Measurements from ENCODE around the gene SPNS2.

The SPNS2 gene

DNA sequence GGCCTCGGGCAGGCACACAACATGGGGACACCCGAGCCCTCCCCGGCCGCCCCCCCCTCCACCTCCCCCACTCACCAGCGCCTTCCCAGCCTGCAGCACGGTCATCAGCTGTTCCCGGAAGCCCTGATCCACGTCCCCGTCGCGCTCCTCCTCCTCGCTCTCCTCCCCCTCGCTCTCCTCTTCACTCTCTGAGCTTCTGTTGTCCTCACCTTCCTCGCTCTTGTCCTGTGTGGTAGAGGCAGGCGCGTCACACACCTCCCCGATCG, 46.2 kb downstream of the SPNS2 start:
- no peak overlapping the region for H3K9ac ChIP-seq (ENCODE audit: insufficient read length, low read depth)
- peaks cover 93% of the 10 kb centered on the region for H3K36me3 ChIP-seq (ENCODE audit: insufficient read depth, insufficient read length, low read length)
- DNase-seq (ENCODE audit: low read depth, low spot score): no peak
- H3K27me3 ChIP-seq (ENCODE audit: insufficient read depth, insufficient read length): no peaks in the 10 kb centered on the region
- no peak overlapping the region for H3K4me3 ChIP-seq (ENCODE audit: insufficient read length, low read depth)
- no peaks in the 10 kb centered on the region for H3K9me3 ChIP-seq (ENCODE audit: insufficient read depth, low read length)
- TF ChIP-seq YY1 (IDR thresholded peaks at IDR 0.05; ENCODE audit: insufficient read depth, insufficient read length): no peak
- no peak for TF ChIP-seq SUZ12 (IDR thresholded peaks at IDR 0.05; ENCODE audit: extremely low read depth, insufficient read depth, insufficient read length)
- TF ChIP-seq ZNF274 (IDR thresholded peaks at IDR 0.05; ENCODE audit: low read depth, low read length): no peak
- H3K4me1 ChIP-seq (ENCODE audit: insufficient read depth, insufficient read length): peaks cover 9% of the 10 kb centered on the region

DNA sequence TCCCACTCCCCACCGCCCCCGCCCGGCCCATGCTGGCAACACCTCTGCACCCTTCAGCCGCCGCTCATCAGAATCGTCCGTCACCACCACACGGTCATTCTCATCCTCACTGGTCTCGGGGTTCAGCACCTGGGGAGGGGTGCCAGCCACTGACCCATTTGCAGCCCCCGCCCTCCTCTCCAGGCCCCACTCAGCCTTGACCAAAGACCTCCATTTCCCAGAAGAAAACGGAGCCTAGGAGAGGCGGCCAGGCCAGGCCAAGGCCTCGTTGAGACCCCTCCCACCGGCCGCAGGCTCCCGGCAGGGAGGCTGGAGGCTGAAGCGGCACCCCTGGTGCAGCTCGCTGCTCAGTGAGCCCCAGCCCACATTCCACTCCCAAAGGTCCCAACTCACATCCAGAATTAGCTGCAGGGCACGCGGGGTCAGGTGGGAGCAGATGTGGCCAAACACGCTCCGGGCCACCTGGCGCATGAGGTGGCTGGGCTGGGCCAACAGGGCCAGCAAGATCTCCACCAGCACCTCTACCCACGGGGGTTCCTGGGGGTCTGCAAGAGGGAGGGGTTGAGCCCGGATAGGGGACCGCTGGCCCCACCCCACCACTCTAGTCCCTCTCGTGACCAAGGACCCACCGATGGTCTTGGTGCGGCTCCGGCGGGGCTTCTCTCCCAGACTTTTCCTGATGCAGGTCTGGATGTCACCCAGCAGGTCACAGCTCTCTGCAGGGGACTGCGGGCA, 46.7 kb downstream of the SPNS2 start:
- Histone ChIP-seq H3K4me3 (ENCODE audit: insufficient read length, low read depth) (no peak overlapping the region), H3K9ac (ENCODE audit: insufficient read length, low read depth) (no peak overlapping the region), H3K9me3 (ENCODE audit: insufficient read depth, low read length) (no peaks in the 10 kb centered on the region), H3K4me1 (ENCODE audit: insufficient read depth, insufficient read length) (peaks cover 10% of the 10 kb centered on the region), H3K27me3 (ENCODE audit: insufficient read depth, insufficient read length) (no peaks in the 10 kb centered on the region), H3K36me3 (ENCODE audit: insufficient read depth, insufficient read length, low read length) (peaks cover 93% of the 10 kb centered on the region)
- TF ChIP-seq ZNF274 (IDR thresholded peaks at IDR 0.05; ENCODE audit: low read depth, low read length): no peak
- TF ChIP-seq YY1 (IDR thresholded peaks at IDR 0.05; ENCODE audit: insufficient read depth, insufficient read length): no peak
- no peak for TF ChIP-seq SUZ12 (IDR thresholded peaks at IDR 0.05; ENCODE audit: extremely low read depth, insufficient read depth, insufficient read length)
- DNase-seq (ENCODE audit: low read depth, low spot score): no peak

DNA sequence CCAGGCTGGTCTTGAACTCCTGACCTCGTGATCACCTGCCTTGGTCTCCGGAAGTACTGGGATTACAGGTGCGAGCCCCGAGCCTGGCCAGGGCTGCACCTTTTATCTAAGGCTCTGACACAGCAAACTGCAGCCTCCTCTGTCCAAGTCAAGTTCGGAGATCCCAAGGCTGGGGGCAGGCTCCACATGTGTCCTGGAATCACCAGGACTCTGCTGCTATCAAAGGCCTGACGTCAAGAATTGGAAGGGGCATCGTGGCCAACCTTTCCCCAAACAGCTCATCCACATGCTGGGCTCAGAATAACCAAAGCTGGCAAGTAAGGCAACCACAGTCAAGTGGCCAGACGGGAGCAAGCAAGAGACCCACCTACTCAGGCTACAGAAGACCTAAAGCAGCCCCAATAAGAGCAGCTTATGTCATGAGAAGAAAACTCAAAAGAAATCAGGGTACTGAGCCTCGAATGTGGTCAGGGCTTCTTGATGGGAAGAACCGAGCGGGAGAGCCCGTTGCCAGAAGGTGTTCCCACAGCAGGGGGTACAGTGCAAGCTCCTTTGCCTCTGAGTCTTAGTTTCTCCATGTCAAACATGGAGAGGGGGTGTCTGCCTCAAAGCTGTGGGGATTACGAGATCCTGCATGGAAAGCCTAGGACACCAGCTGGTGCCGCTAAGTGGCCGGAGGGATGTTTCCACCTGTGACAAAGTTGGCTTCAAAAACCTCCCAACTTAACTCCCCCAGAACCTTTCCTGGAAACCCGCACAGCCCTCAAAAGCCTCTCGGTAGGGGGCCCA, 48.6 kb downstream of the SPNS2 start:
- Histone ChIP-seq H3K9me3 (ENCODE audit: insufficient read depth, low read length) (no peaks in the 10 kb centered on the region), H3K27me3 (ENCODE audit: insufficient read depth, insufficient read length) (no peaks in the 10 kb centered on the region), H3K4me1 (ENCODE audit: insufficient read depth, insufficient read length) (peaks cover 12% of the 10 kb centered on the region), H3K36me3 (ENCODE audit: insufficient read depth, insufficient read length, low read length) (peaks cover 92% of the 10 kb centered on the region), H3K9ac (ENCODE audit: insufficient read length, low read depth) (no peak overlapping the region), H3K4me3 (ENCODE audit: insufficient read length, low read depth) (no peak overlapping the region)
- DNase-seq (ENCODE audit: low read depth, low spot score): no peak
- TF ChIP-seq ZNF274 (IDR thresholded peaks at IDR 0.05; ENCODE audit: low read depth, low read length): no peak
- TF ChIP-seq SUZ12 (IDR thresholded peaks at IDR 0.05; ENCODE audit: extremely low read depth, insufficient read depth, insufficient read length): no peak
- no peak for TF ChIP-seq YY1 (IDR thresholded peaks at IDR 0.05; ENCODE audit: insufficient read depth, insufficient read length)

- H3K9ac ChIP-seq (ENCODE audit: insufficient read length, low read depth): no peak overlapping the region
Observed at GRCh38 chr17:4548061-4548461, 49.4 kb downstream of the SPNS2 start.

DNA sequence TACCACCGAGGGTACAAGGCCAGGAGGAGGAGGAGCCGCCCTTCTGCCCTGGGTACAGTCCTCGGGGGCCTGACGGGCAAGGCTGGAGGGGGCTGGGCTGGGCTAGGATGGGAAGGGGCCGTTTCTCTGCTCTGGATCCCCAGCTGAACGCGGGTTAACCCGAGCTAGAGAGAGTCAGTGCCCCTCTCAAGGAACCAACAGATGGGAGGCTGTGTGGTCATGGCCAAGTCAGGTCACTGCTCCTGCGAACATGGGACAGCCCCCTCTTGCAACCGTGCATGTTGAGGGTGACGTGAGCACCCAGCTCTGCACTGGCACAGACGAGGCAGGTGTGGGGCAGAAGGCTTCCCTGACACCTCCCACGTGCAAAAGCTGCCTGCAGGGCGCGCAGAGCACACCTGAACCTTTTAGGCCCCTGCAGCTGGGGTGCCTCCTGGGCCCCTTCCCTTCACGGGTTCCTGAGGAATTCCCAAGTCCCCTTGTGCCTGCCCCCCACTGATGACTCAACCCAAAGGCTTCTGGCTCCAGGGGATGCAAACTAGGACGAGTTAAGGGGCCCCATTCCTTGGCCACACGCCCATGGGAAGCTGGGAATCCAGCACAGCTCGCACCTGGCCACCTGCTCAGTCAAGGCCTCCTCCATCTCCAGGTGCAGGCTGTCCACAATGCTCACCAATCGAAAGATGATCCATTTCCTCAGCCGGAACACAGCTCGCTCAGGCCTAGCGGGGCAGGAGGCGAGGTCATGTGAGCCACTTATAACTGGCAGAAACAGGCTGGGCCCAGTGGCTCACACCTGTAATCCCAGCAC, 50.2 kb downstream of the SPNS2 start:
- Histone ChIP-seq H3K27me3 (ENCODE audit: insufficient read depth, insufficient read length) (no peaks in the 10 kb centered on the region), H3K4me3 (ENCODE audit: insufficient read length, low read depth) (no peak overlapping the region), H3K9ac (ENCODE audit: insufficient read length, low read depth) (no peak overlapping the region), H3K9me3 (ENCODE audit: insufficient read depth, low read length) (no peaks in the 10 kb centered on the region), H3K36me3 (ENCODE audit: insufficient read depth, insufficient read length, low read length) (peaks cover 90% of the 10 kb centered on the region), H3K4me1 (ENCODE audit: insufficient read depth, insufficient read length) (peaks cover 17% of the 10 kb centered on the region)
- DNase-seq (ENCODE audit: low read depth, low spot score): no peak
- TF ChIP-seq YY1 (IDR thresholded peaks at IDR 0.05; ENCODE audit: insufficient read depth, insufficient read length) (no peak), ZNF274 (IDR thresholded peaks at IDR 0.05; ENCODE audit: low read depth, low read length) (no peak), SUZ12 (IDR thresholded peaks at IDR 0.05; ENCODE audit: extremely low read depth, insufficient read depth, insufficient read length) (no peak)

More at GRCh38 chr17:4548061-4548461, 49.4 kb downstream of the SPNS2 start:
- no peak overlapping the region for H3K4me3 ChIP-seq (ENCODE audit: insufficient read length, low read depth)
- no peaks in the 10 kb centered on the region for H3K9me3 ChIP-seq (ENCODE audit: insufficient read depth, low read length)
- H3K4me1 ChIP-seq (ENCODE audit: insufficient read depth, insufficient read length): peaks cover 12% of the 10 kb centered on the region
- H3K36me3 ChIP-seq (ENCODE audit: insufficient read depth, insufficient read length, low read length): peaks cover 90% of the 10 kb centered on the region
- no peak for DNase-seq (ENCODE audit: low read depth, low spot score)
- H3K27me3 ChIP-seq (ENCODE audit: insufficient read depth, insufficient read length): no peaks in the 10 kb centered on the region
- no peak for TF ChIP-seq YY1 (IDR thresholded peaks at IDR 0.05; ENCODE audit: insufficient read depth, insufficient read length)
- no peak for TF ChIP-seq ZNF274 (IDR thresholded peaks at IDR 0.05; ENCODE audit: low read depth, low read length)
- TF ChIP-seq SUZ12 (IDR thresholded peaks at IDR 0.05; ENCODE audit: extremely low read depth, insufficient read depth, insufficient read length): no peak

GRCh38 chr17:4549781-4550533, 51.3 kb downstream of the SPNS2 start:
- no peak for TF ChIP-seq ZNF274 (IDR thresholded peaks at IDR 0.05; ENCODE audit: low read depth, low read length)
- TF ChIP-seq YY1 (IDR thresholded peaks at IDR 0.05; ENCODE audit: insufficient read depth, insufficient read length): no peak
- TF ChIP-seq SUZ12 (IDR thresholded peaks at IDR 0.05; ENCODE audit: extremely low read depth, insufficient read depth, insufficient read length): no peak
- no peak for DNase-seq (ENCODE audit: low read depth, low spot score)
- Histone ChIP-seq H3K4me1 (ENCODE audit: insufficient read depth, insufficient read length) (peaks cover 17% of the 10 kb centered on the region), H3K9ac (ENCODE audit: insufficient read length, low read depth) (no peak overlapping the region), H3K4me3 (ENCODE audit: insufficient read length, low read depth) (no peak overlapping the region), H3K36me3 (ENCODE audit: insufficient read depth, insufficient read length, low read length) (peaks cover 89% of the 10 kb centered on the region), H3K27me3 (ENCODE audit: insufficient read depth, insufficient read length) (no peaks in the 10 kb centered on the region), H3K9me3 (ENCODE audit: insufficient read depth, low read length) (no peaks in the 10 kb centered on the region)

Measured in NT2/D1 (cell line).